ENCODE data around the gene PPM1J. TPM values are rescaled to one million over a fixed set of nuclear protein-coding genes. Genes with fewer than 3 reads are reported as not detected.
"Not testable (repeated sequence)": the region's sequence is repeated elsewhere in the genome, so short reads cannot be mapped to it uniquely, and the experiment has no call there.

PPM1J gene
- total RNA-seq, 4 donors from 2014 or later, result 0.66 to 3.3 (median 1.8) TPM

DNA sequence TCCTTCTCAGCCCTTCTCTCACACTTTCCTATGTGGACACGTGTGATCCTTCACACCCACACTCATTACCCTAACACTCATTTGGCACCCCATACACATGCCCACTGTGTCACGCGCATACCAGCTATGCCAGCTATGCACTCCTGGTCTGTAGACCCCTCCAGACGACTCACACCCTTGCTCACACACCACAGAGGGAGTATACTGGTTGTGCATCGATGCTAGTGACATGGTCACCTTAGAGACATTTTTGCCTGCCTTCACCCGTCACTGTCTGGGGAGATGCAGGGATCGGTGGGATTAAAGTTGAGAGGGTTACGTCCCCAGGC is 8.3 kb upstream of the PPM1J start:
- Histone ChIP-seq H3K27ac (peak overlapping the region in 1 of 4 donors; percentile 48), H3K4me1 (peaks cover 0 to 23% (median 18%) of the 10 kb centered on the region in 4 donors), H3K36me3 (no peaks in the 10 kb centered on the region), H3K9me3 (no peaks in the 10 kb centered on the region), H3K27me3 (peaks cover 0 to 4% of the 10 kb centered on the region in 2 donors), H3K4me3 (no peak overlapping the region)
- no peak for DNase-seq (ENCODE audit: low spot score in 2 of 2)
- WGBS, 2 donors, result 73 to 75% methylated on average over 8 of the region's 8 CpGs
- TF ChIP-seq, protein P1, sequence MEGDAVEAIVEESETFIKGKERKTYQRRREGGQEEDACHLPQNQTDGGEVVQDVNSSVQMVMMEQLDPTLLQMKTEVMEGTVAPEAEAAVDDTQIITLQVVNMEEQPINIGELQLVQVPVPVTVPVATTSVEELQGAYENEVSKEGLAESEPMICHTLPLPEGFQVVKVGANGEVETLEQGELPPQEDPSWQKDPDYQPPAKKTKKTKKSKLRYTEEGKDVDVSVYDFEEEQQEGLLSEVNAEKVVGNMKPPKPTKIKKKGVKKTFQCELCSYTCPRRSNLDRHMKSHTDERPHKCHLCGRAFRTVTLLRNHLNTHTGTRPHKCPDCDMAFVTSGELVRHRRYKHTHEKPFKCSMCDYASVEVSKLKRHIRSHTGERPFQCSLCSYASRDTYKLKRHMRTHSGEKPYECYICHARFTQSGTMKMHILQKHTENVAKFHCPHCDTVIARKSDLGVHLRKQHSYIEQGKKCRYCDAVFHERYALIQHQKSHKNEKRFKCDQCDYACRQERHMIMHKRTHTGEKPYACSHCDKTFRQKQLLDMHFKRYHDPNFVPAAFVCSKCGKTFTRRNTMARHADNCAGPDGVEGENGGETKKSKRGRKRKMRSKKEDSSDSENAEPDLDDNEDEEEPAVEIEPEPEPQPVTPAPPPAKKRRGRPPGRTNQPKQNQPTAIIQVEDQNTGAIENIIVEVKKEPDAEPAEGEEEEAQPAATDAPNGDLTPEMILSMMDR (IDR thresholded peaks at IDR 0.05), result no peak
- TF ChIP-seq POLR2A (IDR thresholded peaks at IDR 0.05), result no peak
- no peak for TF ChIP-seq EP300 (IDR thresholded peaks at IDR 0.05)

DNA sequence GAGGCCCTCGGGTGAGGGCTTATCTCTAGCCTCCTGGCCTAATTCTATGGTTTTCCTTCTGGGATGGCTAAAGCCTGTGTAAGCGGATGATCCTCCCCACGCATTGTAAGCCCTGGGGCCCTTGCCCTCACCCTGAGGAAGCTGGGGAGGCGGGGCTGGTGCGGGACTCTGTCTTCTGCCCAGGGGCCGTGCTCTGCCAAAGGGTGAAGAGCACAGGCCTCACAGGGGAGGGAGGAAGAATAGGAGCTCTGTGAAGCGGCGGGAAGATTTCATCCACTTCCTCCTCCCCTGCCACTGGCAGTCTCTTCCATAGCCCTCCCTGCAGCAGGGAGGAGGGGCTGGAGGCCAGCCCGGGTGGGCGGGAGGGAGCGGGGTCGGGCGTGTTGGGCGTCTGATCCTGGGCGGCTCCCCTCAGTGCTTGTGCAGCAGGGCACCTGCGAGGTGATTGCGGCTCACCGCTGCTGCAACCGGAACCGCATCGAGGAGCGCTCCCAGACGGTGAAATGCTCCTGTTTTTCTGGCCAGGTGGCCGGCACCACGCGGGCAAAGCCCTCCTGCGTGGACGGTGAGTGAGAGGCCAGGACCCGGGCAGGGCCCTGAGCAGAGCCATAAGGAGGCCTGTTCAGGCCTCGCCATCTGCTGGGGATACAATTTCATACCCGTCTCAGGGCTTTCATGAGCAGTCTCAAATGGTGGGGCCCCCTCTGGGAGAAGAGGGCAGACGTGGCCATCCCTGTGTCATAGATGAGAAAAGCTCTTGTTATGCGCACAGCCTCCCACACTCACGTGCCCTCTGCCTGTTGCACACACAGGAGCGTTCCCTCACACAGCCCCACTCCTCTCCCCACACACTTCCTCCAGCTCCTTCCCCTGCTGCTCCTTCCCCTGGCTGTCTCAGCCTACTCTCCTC is 7.7 kb upstream of the PPM1J start:
- peaks cover 0 to 4% of the 10 kb centered on the region in 2 donors for H3K27me3 ChIP-seq
- H3K4me1 ChIP-seq, result peaks cover 0 to 26% (median 18%) of the 10 kb centered on the region in 4 donors
- TF ChIP-seq, protein P1 (IDR thresholded peaks at IDR 0.05), result no peak
- TF ChIP-seq POLR2A (IDR thresholded peaks at IDR 0.05), result no peak
- no peak for TF ChIP-seq EP300 (IDR thresholded peaks at IDR 0.05)
- H3K9me3 ChIP-seq, result no peaks in the 10 kb centered on the region
- H3K36me3 ChIP-seq, result no peaks in the 10 kb centered on the region
- DNase-seq (ENCODE audit: low spot score in 2 of 2), result no peak
- WGBS, 2 donors, result 8 to 11% methylated on average over 18 to 28 of the region's 35 CpGs
- H3K4me3 ChIP-seq, result peak overlapping the region; percentile 9 to 39 (median 22)
- peak overlapping the region in 1 of 4 donors; percentile 48 for H3K27ac ChIP-seq

DNA sequence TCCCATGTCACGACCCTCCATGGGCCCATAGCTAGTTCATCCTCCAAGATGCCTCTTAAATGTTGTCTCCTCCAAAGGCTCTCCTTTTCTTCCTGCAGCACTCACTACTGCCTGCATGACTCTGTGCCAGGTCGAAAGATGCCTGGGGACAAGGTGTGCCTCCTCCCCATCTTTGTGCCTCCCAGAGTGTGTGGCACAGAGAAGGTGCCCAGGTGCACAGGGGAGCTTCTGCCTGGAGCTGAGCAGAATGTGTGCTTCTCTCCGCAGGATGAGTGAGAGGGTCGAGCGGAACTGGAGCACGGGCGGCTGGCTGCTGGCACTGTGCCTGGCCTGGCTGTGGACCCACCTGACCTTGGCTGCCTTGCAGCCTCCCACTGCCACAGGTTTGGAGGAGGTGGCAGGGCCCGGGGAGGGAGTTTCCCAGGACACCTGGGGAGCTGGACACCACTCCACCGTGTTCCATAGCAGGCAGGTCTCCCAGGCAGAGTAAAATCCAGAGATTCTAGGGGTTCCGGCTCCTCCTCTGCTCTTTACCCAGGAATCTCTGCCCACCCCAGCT is 6.9 kb upstream of the PPM1J start:
- 57 to 68% methylated on average over 9 of the region's 10 CpGs for WGBS, 2 donors
- Histone ChIP-seq H3K27me3 (peaks cover 0 to 4% of the 10 kb centered on the region in 2 donors), H3K4me3 (no peak overlapping the region), H3K27ac (peak overlapping the region in 1 of 4 donors; percentile 48), H3K9me3 (no peaks in the 10 kb centered on the region), H3K36me3 (no peaks in the 10 kb centered on the region), H3K4me1 (peaks cover 0 to 26% (median 18%) of the 10 kb centered on the region in 4 donors)
- TF ChIP-seq, protein P1 (IDR thresholded peaks at IDR 0.05), result no peak
- TF ChIP-seq POLR2A (IDR thresholded peaks at IDR 0.05) (no peak), EP300 (IDR thresholded peaks at IDR 0.05) (no peak)
- no peak for DNase-seq (ENCODE audit: low spot score in 2 of 2)

DNA sequence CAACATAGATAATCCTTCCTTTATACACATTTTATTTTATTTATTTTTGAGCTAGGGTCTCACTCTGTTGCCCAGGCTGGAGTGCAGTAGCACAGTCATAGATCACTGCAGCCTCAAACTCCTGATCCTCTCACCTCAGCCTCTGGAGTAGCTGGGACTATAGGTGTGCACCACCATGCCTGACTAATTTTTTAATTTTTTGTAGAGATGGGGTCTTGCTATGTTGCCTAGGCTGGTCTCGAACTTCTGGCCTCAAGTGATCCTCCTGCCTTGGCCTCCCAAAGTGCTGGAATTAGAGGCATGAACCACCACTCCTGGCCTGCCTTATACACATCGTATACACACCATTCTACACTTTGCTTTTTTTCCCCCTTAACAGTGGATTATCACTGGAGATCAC is 6.2 kb upstream of the PPM1J start:
- not testable (repeated sequence) for DNase-seq (ENCODE audit: low spot score in 2 of 2); H3K4me3 ChIP-seq; H3K27me3 ChIP-seq; H3K36me3 ChIP-seq; H3K9me3 ChIP-seq; H3K27ac ChIP-seq
- WGBS, 2 donors, result 92 to 93% methylated on average over 2 of the region's 2 CpGs
- peaks cover 0 to 28% (median 18%) of the 10 kb centered on the region in 4 donors for H3K4me1 ChIP-seq

DNA sequence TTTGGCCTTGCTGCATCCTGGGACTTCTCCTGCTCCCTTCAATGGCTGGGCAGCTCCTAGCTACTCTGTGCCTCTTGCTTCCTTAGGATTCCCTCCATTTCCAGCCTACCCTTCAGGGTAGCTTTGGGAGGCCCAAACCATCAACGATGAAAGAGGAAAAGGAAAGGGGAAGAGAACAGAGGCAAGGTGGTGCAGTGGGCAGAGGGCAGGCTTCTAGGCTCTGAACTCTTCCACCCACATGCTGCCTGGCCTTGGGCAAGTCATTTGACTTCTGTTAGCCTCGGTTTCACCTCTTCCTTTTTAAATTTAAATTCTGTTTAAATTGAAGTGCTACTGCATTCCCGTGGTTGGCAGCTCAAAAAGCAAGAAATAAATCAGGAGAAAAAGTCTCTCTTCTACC is 5.7 kb upstream of the PPM1J start:
- H3K9me3 ChIP-seq, result no peaks in the 10 kb centered on the region
- 73 to 80% methylated on average over 3 of the region's 3 CpGs for whole genome bisulfite sequencing, 2 donors
- H3K4me1 ChIP-seq, result peaks cover 0 to 33% (median 18%) of the 10 kb centered on the region in 4 donors
- peaks cover 0 to 4% of the 10 kb centered on the region in 2 donors for H3K27me3 ChIP-seq
- H3K27ac ChIP-seq, result no peak overlapping the region
- DNase-seq (ENCODE audit: low spot score in 2 of 2), result no peak
- no peaks in the 10 kb centered on the region for H3K36me3 ChIP-seq
- TF ChIP-seq, protein P1 (IDR thresholded peaks at IDR 0.05), result no peak
- TF ChIP-seq POLR2A (IDR thresholded peaks at IDR 0.05), result no peak
- no peak for TF ChIP-seq EP300 (IDR thresholded peaks at IDR 0.05)
- no peak overlapping the region for H3K4me3 ChIP-seq
